Measurements from ENCODE around the gene RIC1. TPM values are rescaled to one million over a fixed set of nuclear protein-coding genes. Genes with fewer than 3 reads are reported as not detected.

The RIC1 gene
- total RNA-seq, 1 experiment from 2014 or later, result 25.5 TPM

DNA sequence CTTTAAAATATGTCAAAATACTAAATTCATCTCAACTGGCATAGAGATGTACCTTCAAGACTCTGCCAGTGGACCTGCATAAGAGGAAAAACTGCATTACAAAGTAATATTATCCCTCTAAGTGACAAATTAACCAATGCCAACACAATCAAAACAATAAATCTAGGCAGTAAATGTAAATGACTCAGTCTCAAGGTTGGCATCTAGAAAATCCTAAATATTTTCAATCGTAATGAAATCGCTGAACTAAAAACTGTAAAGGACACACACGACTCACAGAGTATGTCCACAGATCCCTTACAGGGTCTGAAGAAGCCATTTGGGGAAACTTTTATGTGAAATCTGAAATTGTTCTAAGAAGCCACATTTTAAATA, 172.8 kb downstream of the RIC1 start (continued):
- TF ChIP-seq TCF7L2 (IDR thresholded peaks at IDR 0.05; ENCODE audit: borderline replicate concordance, extremely low read depth, insufficient read depth, insufficient read length), result no peak

- ChIA-PET RAD21 (ENCODE audit: low non-redundant PET in 1 of 2, low total read pairs in 2 of 2, uncharacterized antibody in 2 of 2, unreplicated experiment in 2 of 2) (no interaction called here), POLR2A (no interaction called here), CTCF (no interaction called here)
- H3K27me3 ChIP-seq (ENCODE audit: insufficient read depth, low read length), result no peaks in the 10 kb centered on the region
- H2AFZ ChIP-seq (ENCODE audit: low read depth, low read length, poor library complexity, severe bottlenecking), result no peak overlapping the region
- H3K4me3 ChIP-seq (replicated peaks in 1 of 2; ENCODE audit: low read depth in 1 of 2, low read length in 2 of 2), result no peak overlapping the region
- no peak overlapping the region for H3K27ac ChIP-seq (ENCODE audit: low read depth, low read length)
- no peaks in the 10 kb centered on the region for H4K20me1 ChIP-seq (ENCODE audit: insufficient read depth)
- intact Hi-C loops (cut with micrococcal nuclease), result no loop called here
- TF ChIP-seq EGR1 (IDR thresholded peaks at IDR 0.05; ENCODE audit: low read depth) (no peak), SRF (IDR thresholded peaks at IDR 0.05; ENCODE audit: low read depth) (no peak), POLR2A (IDR thresholded peaks at IDR 0.05; ENCODE audit: borderline replicate concordance, extremely low read depth, insufficient read depth, insufficient read length) (no peak), POLR2AphosphoS5 (IDR thresholded peaks at IDR 0.05; ENCODE audit: low read depth, low read length) (no peak), ATF3 (IDR thresholded peaks at IDR 0.05) (no peak), SIN3A (IDR thresholded peaks at IDR 0.05; ENCODE audit: low read depth) (no peak), ZNF274 (IDR thresholded peaks at IDR 0.05; ENCODE audit: low read depth, low read length) (no peak), SP1 (IDR thresholded peaks at IDR 0.05; ENCODE audit: low read depth) (no peak), ZBTB33 (IDR thresholded peaks at IDR 0.05; ENCODE audit: extremely low read depth, insufficient replicate concordance, low read length) (no peak), FOSL1 (IDR thresholded peaks at IDR 0.05; ENCODE audit: low read depth) (no peak), EZH2phosphoT487 (IDR thresholded peaks at IDR 0.05; ENCODE audit: borderline replicate concordance) (no peak), YY1 (IDR thresholded peaks at IDR 0.05; ENCODE audit: extremely low read depth, insufficient replicate concordance, low read depth, low read length) (no peak), EZH2 (IDR thresholded peaks at IDR 0.05) (no peak), TCF7L2 (IDR thresholded peaks at IDR 0.05; ENCODE audit: borderline replicate concordance, extremely low read depth, insufficient read depth, insufficient read length) (no peak), CBX3 (IDR thresholded peaks at IDR 0.05; ENCODE audit: low read depth) (no peak), ELF1 (IDR thresholded peaks at IDR 0.05; ENCODE audit: borderline replicate concordance, low read depth) (no peak)
- TF ChIP-seq, protein P1, sequence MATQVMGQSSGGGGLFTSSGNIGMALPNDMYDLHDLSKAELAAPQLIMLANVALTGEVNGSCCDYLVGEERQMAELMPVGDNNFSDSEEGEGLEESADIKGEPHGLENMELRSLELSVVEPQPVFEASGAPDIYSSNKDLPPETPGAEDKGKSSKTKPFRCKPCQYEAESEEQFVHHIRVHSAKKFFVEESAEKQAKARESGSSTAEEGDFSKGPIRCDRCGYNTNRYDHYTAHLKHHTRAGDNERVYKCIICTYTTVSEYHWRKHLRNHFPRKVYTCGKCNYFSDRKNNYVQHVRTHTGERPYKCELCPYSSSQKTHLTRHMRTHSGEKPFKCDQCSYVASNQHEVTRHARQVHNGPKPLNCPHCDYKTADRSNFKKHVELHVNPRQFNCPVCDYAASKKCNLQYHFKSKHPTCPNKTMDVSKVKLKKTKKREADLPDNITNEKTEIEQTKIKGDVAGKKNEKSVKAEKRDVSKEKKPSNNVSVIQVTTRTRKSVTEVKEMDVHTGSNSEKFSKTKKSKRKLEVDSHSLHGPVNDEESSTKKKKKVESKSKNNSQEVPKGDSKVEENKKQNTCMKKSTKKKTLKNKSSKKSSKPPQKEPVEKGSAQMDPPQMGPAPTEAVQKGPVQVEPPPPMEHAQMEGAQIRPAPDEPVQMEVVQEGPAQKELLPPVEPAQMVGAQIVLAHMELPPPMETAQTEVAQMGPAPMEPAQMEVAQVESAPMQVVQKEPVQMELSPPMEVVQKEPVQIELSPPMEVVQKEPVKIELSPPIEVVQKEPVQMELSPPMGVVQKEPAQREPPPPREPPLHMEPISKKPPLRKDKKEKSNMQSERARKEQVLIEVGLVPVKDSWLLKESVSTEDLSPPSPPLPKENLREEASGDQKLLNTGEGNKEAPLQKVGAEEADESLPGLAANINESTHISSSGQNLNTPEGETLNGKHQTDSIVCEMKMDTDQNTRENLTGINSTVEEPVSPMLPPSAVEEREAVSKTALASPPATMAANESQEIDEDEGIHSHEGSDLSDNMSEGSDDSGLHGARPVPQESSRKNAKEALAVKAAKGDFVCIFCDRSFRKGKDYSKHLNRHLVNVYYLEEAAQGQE (IDR thresholded peaks at IDR 0.05; ENCODE audit: low read depth), result no peak
- no peaks in the 10 kb centered on the region for H3K79me2 ChIP-seq (ENCODE audit: insufficient read depth, low read length)
- H3K4me1 ChIP-seq (ENCODE audit: control insufficient read depth in 1 of 2, insufficient read depth in 2 of 2, low read length in 2 of 2), result no peaks in the 10 kb centered on the region
- no peak overlapping the region for H3K9ac ChIP-seq (ENCODE audit: low read length)
- peaks cover 2 to 24% of the 10 kb centered on the region in 2 experiments; a peak in 2 of 4 replicates for H3K36me3 ChIP-seq (ENCODE audit: control insufficient read depth in 1 of 2, insufficient read depth in 2 of 2, low read length in 2 of 2)
- H3K9me3 ChIP-seq (ENCODE audit: control insufficient read depth in 1 of 2, insufficient read depth in 1 of 2, low read depth in 1 of 2, low read length in 2 of 2), result no peaks in the 10 kb centered on the region
- H3K4me2 ChIP-seq (ENCODE audit: low read length), result no peak overlapping the region
- BruUV-seq (replicated peaks), result no TSS peak
- DNase-seq (ENCODE audit: low read depth, low spot score) (no peak), ATAC-seq (no peak)
- H3K9me2 ChIP-seq (ENCODE audit: insufficient read depth), result no peaks in the 10 kb centered on the region
Observed at GRCh38 chr9:5805478-5805877, 176.6 kb downstream of the RIC1 start.

Data from HCT116 (cell line).